ENCODE measurements around the gene KAT5. TPM values are rescaled to one million over a fixed set of nuclear protein-coding genes. Genes with fewer than 3 reads are reported as not detected.

The KAT5 gene
- total RNA-seq, 1 experiment from 2014 or later = 56.6 TPM

- TF ChIP-seq MAX (CRISPR knock-in tag; IDR thresholded peaks at IDR 0.05) (peak; percentile 97), ZNF396 (CRISPR knock-in tag; IDR thresholded peaks at IDR 0.05; ENCODE audit: borderline replicate concordance) (no peak), GRHL2 (CRISPR knock-in tag; IDR thresholded peaks at IDR 0.05; ENCODE audit: insufficient replicate concordance, severe bottlenecking) (no peak), HMGXB4 (CRISPR knock-in tag; IDR thresholded peaks at IDR 0.05) (no peak), OVOL2 (CRISPR knock-in tag; IDR thresholded peaks at IDR 0.05; ENCODE audit: borderline replicate concordance) (no peak; the same call in 1 of the 2 replicates), PRRX2 (CRISPR knock-in tag; IDR thresholded peaks at IDR 0.05) (no peak), ZMAT4 (CRISPR knock-in tag; IDR thresholded peaks at IDR 0.05) (no peak; the same call in 1 of the 2 replicates), NFE2L1 (CRISPR knock-in tag; IDR thresholded peaks at IDR 0.05) (no peak), ZBTB21 (CRISPR knock-in tag; IDR thresholded peaks at IDR 0.05; ENCODE audit: borderline replicate concordance) (no peak), JAZF1 (CRISPR knock-in tag; IDR thresholded peaks at IDR 0.05) (no peak), ZNF281 (CRISPR knock-in tag; IDR thresholded peaks at IDR 0.05) (no peak), ZNF532 (CRISPR knock-in tag; IDR thresholded peaks at IDR 0.05; ENCODE audit: borderline replicate concordance) (no peak), CREM (CRISPR knock-in tag; IDR thresholded peaks at IDR 0.05) (peak; percentile 97), ATF1 (CRISPR knock-in tag; IDR thresholded peaks at IDR 0.05) (no peak), ATF3 (CRISPR knock-in tag; conservative IDR thresholded peaks at IDR 0.05) (no peak), ESRRA (CRISPR knock-in tag; IDR thresholded peaks at IDR 0.05; ENCODE audit: borderline replicate concordance) (no peak), NFATC4 (CRISPR knock-in tag; IDR thresholded peaks at IDR 0.05) (no peak), TEAD4 (CRISPR knock-in tag; IDR thresholded peaks at IDR 0.05) (no peak), ZNF219 (CRISPR knock-in tag; IDR thresholded peaks at IDR 0.05; ENCODE audit: borderline replicate concordance) (0 out of 2 replicates have a peak, but pooled peaks have one; percentile 47), ZNF317 (CRISPR knock-in tag; IDR thresholded peaks at IDR 0.05; ENCODE audit: borderline replicate concordance, low read depth) (no peak), ZBTB43 (CRISPR knock-in tag; IDR thresholded peaks at IDR 0.05) (peak; percentile 37; the same call in 1 of the 2 replicates), ZNF512 (CRISPR knock-in tag; IDR thresholded peaks at IDR 0.05; ENCODE audit: borderline replicate concordance) (no peak), EMX1 (CRISPR knock-in tag; IDR thresholded peaks at IDR 0.05) (no peak), ATF2 (CRISPR knock-in tag; IDR thresholded peaks at IDR 0.05; ENCODE audit: borderline replicate concordance, low read depth) (no peak)
These were observed at the start of gene KAT5 (continued) for GRCh38 chr11:65711785-65712632.

Measured in WTC11 (cell line).